HL-60 (cell line): ENCODE data around the gene LYSMD2.

Source experiments
- CTCF ChIP-seq: IDR thresholded peaks from one replicate; pipeline ENCODE4 v1.5.1; 2011; ENCODE audit warnings: low read length, control low read depth, inconsistent platforms; ENCODE audit not compliant: insufficient read depth
- SPI1 ChIP-seq: IDR thresholded peaks from 2 replicates; pipeline ENCODE4 v1.6.1; 2012; ENCODE audit warnings: low read depth, mild to moderate bottlenecking, borderline replicate concordance
- TF ChIP-seq, protein P1 (sequence below): IDR thresholded peaks from 2 replicates; pipeline ENCODE4 v1.6.1; 2012; ENCODE audit warnings: low read depth; ENCODE audit not compliant: insufficient replicate concordance

- TF ChIP-seq CTCF (no peak), SPI1 (no peak)
- TF ChIP-seq, protein P1, sequence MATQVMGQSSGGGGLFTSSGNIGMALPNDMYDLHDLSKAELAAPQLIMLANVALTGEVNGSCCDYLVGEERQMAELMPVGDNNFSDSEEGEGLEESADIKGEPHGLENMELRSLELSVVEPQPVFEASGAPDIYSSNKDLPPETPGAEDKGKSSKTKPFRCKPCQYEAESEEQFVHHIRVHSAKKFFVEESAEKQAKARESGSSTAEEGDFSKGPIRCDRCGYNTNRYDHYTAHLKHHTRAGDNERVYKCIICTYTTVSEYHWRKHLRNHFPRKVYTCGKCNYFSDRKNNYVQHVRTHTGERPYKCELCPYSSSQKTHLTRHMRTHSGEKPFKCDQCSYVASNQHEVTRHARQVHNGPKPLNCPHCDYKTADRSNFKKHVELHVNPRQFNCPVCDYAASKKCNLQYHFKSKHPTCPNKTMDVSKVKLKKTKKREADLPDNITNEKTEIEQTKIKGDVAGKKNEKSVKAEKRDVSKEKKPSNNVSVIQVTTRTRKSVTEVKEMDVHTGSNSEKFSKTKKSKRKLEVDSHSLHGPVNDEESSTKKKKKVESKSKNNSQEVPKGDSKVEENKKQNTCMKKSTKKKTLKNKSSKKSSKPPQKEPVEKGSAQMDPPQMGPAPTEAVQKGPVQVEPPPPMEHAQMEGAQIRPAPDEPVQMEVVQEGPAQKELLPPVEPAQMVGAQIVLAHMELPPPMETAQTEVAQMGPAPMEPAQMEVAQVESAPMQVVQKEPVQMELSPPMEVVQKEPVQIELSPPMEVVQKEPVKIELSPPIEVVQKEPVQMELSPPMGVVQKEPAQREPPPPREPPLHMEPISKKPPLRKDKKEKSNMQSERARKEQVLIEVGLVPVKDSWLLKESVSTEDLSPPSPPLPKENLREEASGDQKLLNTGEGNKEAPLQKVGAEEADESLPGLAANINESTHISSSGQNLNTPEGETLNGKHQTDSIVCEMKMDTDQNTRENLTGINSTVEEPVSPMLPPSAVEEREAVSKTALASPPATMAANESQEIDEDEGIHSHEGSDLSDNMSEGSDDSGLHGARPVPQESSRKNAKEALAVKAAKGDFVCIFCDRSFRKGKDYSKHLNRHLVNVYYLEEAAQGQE: no peak
These were observed 13.3 kb downstream of the LYSMD2 start for GRCh38 chr15:51724199-51724598.
